IMR-90 (cell line): ENCODE data around the gene PSPH. TPM values are rescaled to one million over a fixed set of nuclear protein-coding genes. Genes with fewer than 3 reads are reported as not detected.

Experiments used
- ATAC-seq: fragments of 200-7000 bp; cut with Tn5 transposase; 2 replicates; pipeline ENCODE4 v1.9.1; 2020; ENCODE audit warnings: low read depth, mild to moderate bottlenecking, moderate library complexity
- BruUV-seq: library from RNA; stranded (reverse); fragments of 400-500 nt; replicated peaks from 2 replicates; lab custom pipeline; 2021; lab: Mats Ljungman, UMichigan
- CTCF ChIA-PET: fragments of 300-600 bp; formaldehyde crosslinking; extraction: SDS; loops from one replicate; lab custom pipeline; 2021; ENCODE audit warnings: antibody characterized with exemption; lab: Yijun Ruan, JAX
- POLR2A ChIA-PET: fragments of 300-600 bp; sonication (Branson Sonifier 250); formaldehyde crosslinking; loops from one replicate; lab custom pipeline; 2022; ENCODE audit warnings: antibody characterized with exemption; ENCODE audit not compliant: unreplicated experiment; lab: Charles Lee
- DNase-seq: peaks from one replicate; pipeline ENCODE4 v3.0.0; 2013
- H2AFZ ChIP-seq: replicated peaks from 2 replicates; pipeline ENCODE3; 2013; ENCODE audit warnings: low read length, mild to moderate bottlenecking; ENCODE audit not compliant: poor library complexity
- H2AK5ac ChIP-seq: 2 replicates; pipeline ENCODE4 v1.6.1; 2013; ENCODE audit warnings: low read depth, low read length, inconsistent platforms
- H2AK9ac ChIP-seq: replicated peaks from 2 replicates; pipeline ENCODE3; 2013; ENCODE audit warnings: mild to moderate bottlenecking, low read depth, low read length, moderate library complexity; ENCODE audit not compliant: poor library complexity
- H2BK120ac ChIP-seq: 2 replicates; pipeline ENCODE4 v1.6.1; 2013; ENCODE audit warnings: low read depth, low read length, inconsistent platforms
- H2BK15ac ChIP-seq: 3 replicates; pipeline ENCODE4 v1.6.1; 2013; ENCODE audit warnings: low read depth, low read length, inconsistent platforms
- H2BK20ac ChIP-seq: 2 replicates; pipeline ENCODE4 v1.6.1; 2013; ENCODE audit warnings: low read depth, mild to moderate bottlenecking, inconsistent platforms, low read length, moderate library complexity
- H2BK5ac ChIP-seq: 2 replicates; pipeline ENCODE4 v1.6.1; 2013; ENCODE audit warnings: mild to moderate bottlenecking, low read depth, low read length, inconsistent platforms; ENCODE audit not compliant: poor library complexity, severe bottlenecking
- H3K14ac ChIP-seq: replicated peaks from 2 replicates; pipeline ENCODE4 v1.6.1; 2013; ENCODE audit warnings: low read depth, low read length, inconsistent platforms
- H3K18ac ChIP-seq: 2 replicates; pipeline ENCODE4 v1.6.1; 2013; ENCODE audit warnings: low read depth, low read length, control low read depth
- H3K23ac ChIP-seq: 2 replicates; pipeline ENCODE4 v1.6.1; 2013; ENCODE audit warnings: low read depth, low read length, inconsistent platforms
- H3K27ac ChIP-seq: 2 replicates; pipeline ENCODE4 v1.5.1; 2013; ENCODE audit warnings: mild to moderate bottlenecking, control low read depth, low read length; ENCODE audit not compliant: insufficient read depth
- H3K27me3 ChIP-seq: 2 replicates; pipeline ENCODE4 v1.6.1; 2013; ENCODE audit warnings: low read length; ENCODE audit not compliant: control insufficient read depth, insufficient read depth
- H3K36me3 ChIP-seq: 2 replicates; pipeline ENCODE4 v1.6.1; 2013; ENCODE audit warnings: low read length, mixed read lengths; ENCODE audit not compliant: control insufficient read depth, insufficient read depth
- H3K4ac ChIP-seq: 2 replicates; pipeline ENCODE4 v1.6.1; 2013; ENCODE audit warnings: low read depth, low read length, inconsistent platforms
- H3K4me1 ChIP-seq: 2 replicates; pipeline ENCODE4 v1.6.1; 2013; ENCODE audit warnings: low read length, mixed read lengths; ENCODE audit not compliant: control insufficient read depth, insufficient read depth
- H3K4me2 ChIP-seq: 2 replicates; pipeline ENCODE4 v1.6.1; 2013; ENCODE audit warnings: low read depth, mild to moderate bottlenecking, control low read depth, low read length, moderate library complexity
- H3K4me3 ChIP-seq: 2 replicates; pipeline ENCODE4 v1.5.1; 2013; ENCODE audit warnings: low read depth, mild to moderate bottlenecking, control low read depth, low read length, moderate library complexity; ENCODE audit not compliant: insufficient read depth
- H3K56ac ChIP-seq: 2 replicates; pipeline ENCODE4 v1.6.1; 2013; ENCODE audit warnings: low read length, inconsistent platforms; ENCODE audit not compliant: insufficient read depth; ENCODE audit errors: extremely low read depth
- H3K79me1 ChIP-seq, 2 experiments: 2 replicates each; pipeline ENCODE4 v1.6.1; 2013; ENCODE audit warnings: low read length in 2 of 2, inconsistent platforms in 1 of 2, low read depth in 1 of 2
- H3K9ac ChIP-seq: 2 replicates; pipeline ENCODE4 v1.6.1; 2013; ENCODE audit warnings: low read depth, low read length, control low read depth
- H3K9me1 ChIP-seq: 2 replicates; pipeline ENCODE4 v1.6.1; 2013; ENCODE audit warnings: low read length, inconsistent platforms; ENCODE audit not compliant: insufficient read depth
- H3K9me3 ChIP-seq: 2 replicates; pipeline ENCODE4 v1.6.1; 2013; ENCODE audit warnings: low read length; ENCODE audit not compliant: control insufficient read depth, insufficient read depth
- H4K20me1 ChIP-seq: 2 replicates; pipeline ENCODE4 v1.6.1; 2013; ENCODE audit warnings: low read length, inconsistent platforms; ENCODE audit not compliant: insufficient read depth
- H4K5ac ChIP-seq: 2 replicates; pipeline ENCODE4 v1.6.1; 2013; ENCODE audit warnings: mild to moderate bottlenecking, low read depth, low read length, control low read depth
- H4K8ac ChIP-seq, 2 experiments: 2 replicates each; pipeline ENCODE4 v1.6.1; 2013; ENCODE audit warnings: low read depth in 2 of 2, low read length in 2 of 2, control low read depth in 1 of 2, inconsistent platforms in 1 of 2
- H4K91ac ChIP-seq: 2 replicates; pipeline ENCODE4 v1.6.1; 2013; ENCODE audit warnings: low read depth, low read length, inconsistent platforms; ENCODE audit not compliant: insufficient read depth
- RAD21 ChIP-seq: IDR thresholded peaks from 2 replicates; pipeline ENCODE4 v1.6.1; 2012; ENCODE audit warnings: low read length, improper control_type of control experiment
- RCOR1 ChIP-seq: IDR thresholded peaks from 2 replicates; pipeline ENCODE4 v1.6.1; 2012; ENCODE audit warnings: mild to moderate bottlenecking, low read length, improper control_type of control experiment; ENCODE audit not compliant: insufficient replicate concordance
- RFX5 ChIP-seq: IDR thresholded peaks from 2 replicates; pipeline ENCODE4 v1.8.0; 2012; ENCODE audit warnings: low read depth, mild to moderate bottlenecking, low read length, moderate library complexity
- WGBS, 2 experiments: methylation state at CpG; one replicate each; pipeline versions ENCODE4 v1.1.5 to v1.1.7; 2013; ENCODE audit warnings: missing lambda C conversion rate in 2 of 2; ENCODE audit not compliant: insufficient read length in 1 of 2; ENCODE audit errors: extremely low coverage in 2 of 2; 5-methylcytosine and 5-hydroxymethylcytosine counted together
- dilution Hi-C: fragments of 300-500 bp; cut with HindIII; formaldehyde crosslinking; loops from one replicate; pipeline ENCODE4 v1.14.3; 2018; ENCODE audit warnings: low sequenced_read_pairs; ENCODE audit not compliant: unreplicated experiment
- in situ Hi-C: fragments of 300-500 bp; cut with MboI; formaldehyde crosslinking; loops from 3 replicates; pipeline ENCODE4 v1.14.3; 2019; ENCODE audit warnings: low sequenced_read_pairs, inconsistent platforms, mixed read lengths
- intact Hi-C: fragments of 100-400 bp; cut with micrococcal nuclease; formaldehyde crosslinking; loops from 2 replicates; pipeline ENCODE4 v1.10.0; 2022
- polyA plus RNA-seq, 3 experiments: library from polyadenylated mRNA; depleted of rRNA; stranded (reverse); fragments of >200 nt; gene quantifications; 2 replicates each; pipeline ENCODE4 v1.2.3, GENCODE V29; 2012; ENCODE audit warnings: low replicate concordance in 1 of 3
- total RNA-seq: library from RNA; depleted of rRNA; stranded (reverse); fragments of >200 nt; gene quantifications from 2 replicates; pipeline ENCODE4 v1.2.3, GENCODE V29; 2012
- TF ChIP-seq, protein P1 (sequence below): conservative IDR thresholded peaks from 2 replicates; pipeline ENCODE4 v1.5.1; 2012; ENCODE audit warnings: mild to moderate bottlenecking, low read depth, low read length, improper control_type of control experiment

Gene PSPH
- total and polyA plus RNA-seq, 2 of the 4 experiments (the other 2 are of a cell fraction): 31.8 to 48.4 TPM

DNA sequence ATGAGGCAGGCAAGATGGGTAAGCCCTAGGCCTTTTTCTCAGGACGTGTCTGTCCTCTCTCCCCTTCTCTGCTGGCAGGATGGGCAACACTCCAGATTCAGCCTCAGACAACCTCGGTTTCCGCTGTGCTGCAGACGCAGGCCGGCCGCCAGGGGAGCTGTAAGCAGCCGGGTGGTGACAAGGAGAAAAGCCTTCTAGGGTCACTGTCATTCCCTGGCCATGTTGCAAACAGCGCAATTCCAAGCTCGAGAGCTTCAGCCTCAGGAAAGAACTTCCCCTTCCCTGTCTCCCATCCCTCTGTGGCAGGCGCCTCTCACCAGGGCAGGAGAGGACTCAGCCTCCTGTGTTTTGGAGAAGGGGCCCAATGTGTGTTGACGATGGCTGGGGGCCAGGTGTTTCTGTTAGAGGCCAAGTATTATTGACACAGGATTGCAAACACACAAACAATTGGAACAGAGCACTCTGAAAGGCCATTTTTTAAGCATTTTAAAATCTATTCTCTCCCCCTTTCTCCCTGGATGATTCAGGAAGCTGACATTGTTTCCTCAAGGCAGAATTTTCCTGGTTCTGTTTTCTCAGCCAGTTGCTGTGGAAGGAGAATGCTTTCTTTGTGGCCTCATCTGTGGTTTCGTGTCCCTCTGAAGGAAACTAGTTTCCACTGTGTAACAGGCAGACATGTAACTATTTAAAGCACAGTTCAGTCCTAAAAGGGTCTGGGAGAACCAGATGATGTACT lies 28.4 kb upstream of the PSPH start:
- intact Hi-C loops: no loop called here
- no peak overlapping the region for H2BK15ac ChIP-seq
- H3K18ac ChIP-seq: no peak overlapping the region
- H4K8ac ChIP-seq: peak overlapping the region in 1 of 2 experiments; percentile 36; a peak in 1 of 4 replicates
- H3K9ac ChIP-seq: peak overlapping the region; percentile 6; the same call in 1 of the 2 replicates
- in situ Hi-C loops: loop anchor here (10.0 to 25.0 kb wide), 3 partner anchors 435 to 1317 kb away; partner anchors contain the start of gene SEC61G
- no peak overlapping the region for H4K91ac ChIP-seq
- H3K27me3 ChIP-seq: no peaks in the 10 kb centered on the region
- H3K9me3 ChIP-seq: no peaks in the 10 kb centered on the region
- H3K56ac ChIP-seq: no peak overlapping the region
- 0 out of 4 replicates have a peak, but pooled peaks cover 0 to 3% of the 10 kb centered on the region in 2 experiments for H3K79me1 ChIP-seq
- H2AFZ ChIP-seq: peak overlapping the region; percentile 79
- H3K4me1 ChIP-seq: peaks cover 10% of the 10 kb centered on the region
- H3K4me3 ChIP-seq: no peak overlapping the region
- peak overlapping the region; percentile 68 for H2AK9ac ChIP-seq
- peak overlapping the region; percentile 7; the same call in 1 of the 2 replicates for H3K4me2 ChIP-seq
- no peak overlapping the region for H2BK120ac ChIP-seq
- no CpG with 5 or more reads among the region's 12 CpGs for WGBS, 2 experiments
- POLR2A ChIA-PET: no interaction called here
- H2BK5ac ChIP-seq: no peak overlapping the region
- peak; percentile 71 for DNase-seq
- CTCF ChIA-PET: interaction anchor here (0.5 to 1.9 kb wide), 7 partner anchors 9 to 189 kb away, joined by 3 to 8 read pairs (median 3); partner anchors contain the start of gene PHKG1
- H2AK5ac ChIP-seq: no peak overlapping the region
- H4K20me1 ChIP-seq: no peaks in the 10 kb centered on the region
- no peak overlapping the region; the same call in 1 of the 2 replicates for H3K23ac ChIP-seq
- H3K14ac ChIP-seq: peak overlapping the region; percentile 22; the same call in 1 of the 2 replicates
- peak overlapping the region; percentile 28 for H3K4ac ChIP-seq
- TSS peak; percentile 93 for BruUV-seq
- no peak overlapping the region; the same call in 1 of the 2 replicates for H4K5ac ChIP-seq
- H2BK20ac ChIP-seq: no peak overlapping the region
- dilution Hi-C loops: no loop called here
- H3K9me1 ChIP-seq: 0 out of 2 replicates have a peak, but pooled peaks cover 3% of the 10 kb centered on the region
- H3K27ac ChIP-seq: peak overlapping the region; percentile 54; the same call in 1 of the 2 replicates
- peaks cover 21% of the 10 kb centered on the region; the same call in 1 of the 2 replicates for H3K36me3 ChIP-seq
- ATAC-seq: peak; percentile 86
- TF ChIP-seq, protein P1, sequence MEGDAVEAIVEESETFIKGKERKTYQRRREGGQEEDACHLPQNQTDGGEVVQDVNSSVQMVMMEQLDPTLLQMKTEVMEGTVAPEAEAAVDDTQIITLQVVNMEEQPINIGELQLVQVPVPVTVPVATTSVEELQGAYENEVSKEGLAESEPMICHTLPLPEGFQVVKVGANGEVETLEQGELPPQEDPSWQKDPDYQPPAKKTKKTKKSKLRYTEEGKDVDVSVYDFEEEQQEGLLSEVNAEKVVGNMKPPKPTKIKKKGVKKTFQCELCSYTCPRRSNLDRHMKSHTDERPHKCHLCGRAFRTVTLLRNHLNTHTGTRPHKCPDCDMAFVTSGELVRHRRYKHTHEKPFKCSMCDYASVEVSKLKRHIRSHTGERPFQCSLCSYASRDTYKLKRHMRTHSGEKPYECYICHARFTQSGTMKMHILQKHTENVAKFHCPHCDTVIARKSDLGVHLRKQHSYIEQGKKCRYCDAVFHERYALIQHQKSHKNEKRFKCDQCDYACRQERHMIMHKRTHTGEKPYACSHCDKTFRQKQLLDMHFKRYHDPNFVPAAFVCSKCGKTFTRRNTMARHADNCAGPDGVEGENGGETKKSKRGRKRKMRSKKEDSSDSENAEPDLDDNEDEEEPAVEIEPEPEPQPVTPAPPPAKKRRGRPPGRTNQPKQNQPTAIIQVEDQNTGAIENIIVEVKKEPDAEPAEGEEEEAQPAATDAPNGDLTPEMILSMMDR: peak; percentile 73
- TF ChIP-seq RCOR1 (no peak), RFX5 (no peak), RAD21 (peak; percentile 35)
